Measurements from ENCODE around the gene RUBCNL.

DNA sequence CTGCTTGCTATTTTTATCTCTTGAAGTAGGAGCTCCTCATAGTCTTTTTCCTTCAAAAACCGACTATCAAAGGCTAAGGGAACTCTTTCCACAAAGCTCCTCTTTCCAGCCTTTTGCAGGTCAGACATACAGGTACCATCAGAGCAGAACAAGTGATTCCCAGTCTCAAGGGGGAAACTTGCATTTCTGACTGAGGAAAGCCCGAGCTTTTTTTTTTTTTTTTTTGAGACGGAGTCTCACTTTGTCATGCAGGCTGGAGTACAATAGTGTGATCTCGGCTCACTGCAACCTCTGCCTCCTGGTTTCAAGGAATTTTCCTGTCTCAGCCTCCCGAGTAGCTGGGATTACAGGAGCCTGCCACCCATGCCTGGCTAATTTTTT is 32.0 kb downstream of the RUBCNL start:
- TF ChIP-seq, protein P1, sequence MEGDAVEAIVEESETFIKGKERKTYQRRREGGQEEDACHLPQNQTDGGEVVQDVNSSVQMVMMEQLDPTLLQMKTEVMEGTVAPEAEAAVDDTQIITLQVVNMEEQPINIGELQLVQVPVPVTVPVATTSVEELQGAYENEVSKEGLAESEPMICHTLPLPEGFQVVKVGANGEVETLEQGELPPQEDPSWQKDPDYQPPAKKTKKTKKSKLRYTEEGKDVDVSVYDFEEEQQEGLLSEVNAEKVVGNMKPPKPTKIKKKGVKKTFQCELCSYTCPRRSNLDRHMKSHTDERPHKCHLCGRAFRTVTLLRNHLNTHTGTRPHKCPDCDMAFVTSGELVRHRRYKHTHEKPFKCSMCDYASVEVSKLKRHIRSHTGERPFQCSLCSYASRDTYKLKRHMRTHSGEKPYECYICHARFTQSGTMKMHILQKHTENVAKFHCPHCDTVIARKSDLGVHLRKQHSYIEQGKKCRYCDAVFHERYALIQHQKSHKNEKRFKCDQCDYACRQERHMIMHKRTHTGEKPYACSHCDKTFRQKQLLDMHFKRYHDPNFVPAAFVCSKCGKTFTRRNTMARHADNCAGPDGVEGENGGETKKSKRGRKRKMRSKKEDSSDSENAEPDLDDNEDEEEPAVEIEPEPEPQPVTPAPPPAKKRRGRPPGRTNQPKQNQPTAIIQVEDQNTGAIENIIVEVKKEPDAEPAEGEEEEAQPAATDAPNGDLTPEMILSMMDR (IDR thresholded peaks at IDR 0.05) = no peak
- no peak for TF ChIP-seq POLR2A (IDR thresholded peaks at IDR 0.05)
